GM18498 (cell line): ENCODE measurements around the gene DCTN2.
"Not testable (repeated sequence)": the region's sequence is repeated elsewhere in the genome, so short reads cannot be mapped to it uniquely, and the experiment has no call there.

Experiments
- ATAC-seq: cut with Tn5 transposase; IDR thresholded peaks from one replicate; pipeline ENCODE4 v1.9.1; 2021; ENCODE audit warnings: mild to moderate bottlenecking, moderate library complexity; ENCODE audit not compliant: unreplicated experiment

The DCTN2 gene

GRCh38 chr12:57517187-57517586, 29.8 kb downstream of the DCTN2 start:
- no peak for ATAC-seq

DNA sequence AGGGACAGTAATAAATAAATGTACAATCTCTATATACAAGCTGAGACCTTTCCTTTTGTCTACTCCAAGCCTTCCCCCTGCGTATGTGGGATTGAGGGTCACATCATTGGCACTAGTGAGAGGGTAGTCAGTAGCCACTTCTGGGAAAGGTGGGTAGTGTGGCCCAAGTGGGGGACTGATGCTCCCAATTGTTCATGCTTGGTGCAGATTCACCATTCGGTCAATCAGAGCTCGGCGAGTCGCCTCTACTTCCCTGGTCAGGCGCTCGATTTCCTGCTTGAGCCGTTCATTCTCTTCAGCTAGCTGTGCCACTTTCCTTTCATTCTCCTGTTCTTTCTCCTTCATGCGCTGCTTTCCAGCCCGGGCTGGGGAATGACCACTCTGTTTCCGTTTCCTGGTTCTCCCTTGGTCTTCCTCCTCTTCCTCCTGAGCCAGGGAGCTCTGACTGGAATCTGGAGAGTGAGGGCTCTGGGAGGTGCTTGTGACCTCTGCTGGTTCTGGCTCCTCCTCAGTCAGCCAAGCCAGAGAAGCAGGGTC, 30.3 kb downstream of the DCTN2 start:
- no peak for ATAC-seq

DNA sequence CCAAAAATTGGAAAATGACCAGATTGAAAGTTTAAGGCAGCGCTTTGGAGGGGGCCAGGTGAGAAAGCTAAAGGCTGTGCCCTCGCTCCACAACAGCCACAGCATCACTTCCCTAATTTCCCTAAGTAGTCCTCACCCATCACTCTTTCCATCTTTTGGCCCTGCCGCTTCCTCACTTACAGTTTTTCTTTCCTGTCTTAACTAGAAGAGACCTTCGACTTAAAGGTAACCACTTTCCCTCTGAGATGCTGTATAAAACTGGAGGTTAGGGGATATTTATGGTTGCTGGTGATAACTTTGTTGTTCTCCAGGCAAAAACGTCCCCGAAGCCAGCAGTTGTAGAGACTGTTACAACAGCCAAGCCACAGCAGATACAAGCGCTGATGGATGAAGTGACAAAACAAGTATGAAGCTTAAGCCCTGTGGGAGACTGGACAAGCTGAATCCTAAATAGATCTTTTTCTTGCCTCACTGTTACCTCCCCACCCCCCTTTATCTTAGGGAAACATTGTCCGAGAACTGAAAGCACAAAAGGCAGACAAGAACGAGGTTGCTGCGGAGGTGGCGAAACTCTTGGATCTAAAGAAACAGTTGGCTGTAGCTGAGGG, 31.0 kb downstream of the DCTN2 start:
- no peak for ATAC-seq

- no peak for ATAC-seq
These were observed 31.5 kb downstream of the DCTN2 start for GRCh38 chr12:57515408-57515933.

- ATAC-seq, result no peak
These were observed 32.1 kb downstream of the DCTN2 start for GRCh38 chr12:57514720-57515407.

DNA sequence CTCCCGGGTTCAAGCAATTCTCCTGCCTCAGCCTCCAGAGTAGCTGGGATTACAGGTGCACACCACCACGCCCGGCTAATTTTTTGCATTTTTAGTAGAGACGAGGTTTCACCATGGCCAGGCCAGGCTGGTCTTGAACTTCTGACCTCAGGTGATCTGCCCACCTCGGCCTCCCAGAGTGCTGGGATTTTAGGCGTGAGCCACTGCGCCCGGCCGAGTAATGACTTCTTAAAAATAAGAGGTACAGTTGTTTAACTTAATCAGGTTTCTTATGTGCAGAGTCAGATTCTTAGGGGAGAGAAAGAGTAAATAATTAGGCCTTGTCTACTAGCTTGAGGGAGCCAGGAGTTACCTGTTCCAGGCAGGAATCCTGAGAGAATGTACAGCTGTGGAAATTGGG, 32.7 kb downstream of the DCTN2 start:
- ATAC-seq, result not testable (repeated sequence)

GRCh38 chr12:57513677-57514076, 33.3 kb downstream of the DCTN2 start:
- not testable (repeated sequence) for ATAC-seq

- no peak for ATAC-seq
These were observed 33.7 kb downstream of the DCTN2 start for GRCh38 chr12:57513266-57513665.

DNA sequence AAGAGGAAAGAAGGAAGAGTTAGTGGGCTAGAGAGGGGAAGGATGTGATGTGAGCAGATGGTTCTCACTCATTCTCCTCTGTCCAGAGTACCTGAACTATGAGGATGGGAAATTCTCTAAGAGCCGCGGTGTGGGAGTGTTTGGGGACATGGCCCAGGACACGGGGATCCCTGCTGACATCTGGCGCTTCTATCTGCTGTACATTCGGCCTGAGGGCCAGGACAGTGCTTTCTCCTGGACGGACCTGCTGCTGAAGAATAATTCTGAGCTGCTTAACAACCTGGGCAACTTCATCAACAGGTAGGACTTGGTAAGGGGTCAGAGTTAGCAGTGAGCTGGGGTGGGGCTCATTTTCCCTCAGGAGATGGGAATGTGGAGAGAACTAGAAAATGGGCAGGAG, 34.3 kb downstream of the DCTN2 start:
- no peak for ATAC-seq

- ATAC-seq, result no peak
These were observed 35.2 kb downstream of the DCTN2 start for GRCh38 chr12:57511588-57512325.

DNA sequence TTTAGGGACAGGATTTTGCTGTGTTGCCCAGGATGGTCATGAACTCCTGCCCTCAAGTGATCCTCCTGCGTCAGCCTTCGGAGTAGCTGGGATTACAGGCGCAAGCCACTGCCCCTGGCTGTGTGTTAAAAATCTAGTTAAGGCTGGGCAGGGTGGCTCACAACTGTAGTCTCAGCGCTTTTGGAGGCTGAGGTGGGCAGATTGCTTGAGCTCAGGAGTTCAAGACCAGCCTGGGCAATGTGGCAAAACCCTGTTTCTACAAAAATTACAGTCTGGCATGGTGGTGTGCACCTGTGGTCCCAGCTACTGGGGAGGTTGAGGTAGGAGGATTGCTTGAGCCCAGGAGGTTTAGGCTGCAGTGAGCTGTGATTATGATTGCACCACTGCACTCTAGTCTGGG, 35.8 kb downstream of the DCTN2 start:
- no peak for ATAC-seq

GRCh38 chr12:57507796-57508195, 39.2 kb downstream of the DCTN2 start:
- ATAC-seq, result not testable (repeated sequence)

GRCh38 chr12:57506541-57506940, 40.5 kb downstream of the DCTN2 start:
- not testable (repeated sequence) for ATAC-seq

GRCh38 chr12:57502311-57502969, 44.6 kb downstream of the DCTN2 start:
- ATAC-seq, result not testable (repeated sequence)

DNA sequence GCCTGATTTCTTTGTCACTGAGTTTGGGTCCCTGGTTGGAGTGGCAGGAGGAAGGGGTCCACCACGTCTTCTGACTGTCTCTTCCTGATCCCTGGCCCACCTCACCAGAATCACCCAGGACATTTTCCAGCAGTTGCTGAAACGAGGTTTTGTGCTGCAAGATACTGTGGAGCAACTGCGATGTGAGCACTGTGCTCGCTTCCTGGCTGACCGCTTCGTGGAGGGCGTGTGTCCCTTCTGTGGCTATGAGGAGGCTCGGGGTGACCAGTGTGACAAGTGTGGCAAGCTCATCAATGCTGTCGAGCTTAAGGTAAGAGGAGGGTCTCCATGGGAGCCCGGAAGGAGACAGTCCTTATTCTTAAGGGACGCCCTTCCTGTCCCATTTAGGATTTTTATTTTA, 46.8 kb downstream of the DCTN2 start:
- ATAC-seq, result no peak

GRCh38 chr12:57498571-57498970, 48.4 kb downstream of the DCTN2 start:
- ATAC-seq, result no peak

DNA sequence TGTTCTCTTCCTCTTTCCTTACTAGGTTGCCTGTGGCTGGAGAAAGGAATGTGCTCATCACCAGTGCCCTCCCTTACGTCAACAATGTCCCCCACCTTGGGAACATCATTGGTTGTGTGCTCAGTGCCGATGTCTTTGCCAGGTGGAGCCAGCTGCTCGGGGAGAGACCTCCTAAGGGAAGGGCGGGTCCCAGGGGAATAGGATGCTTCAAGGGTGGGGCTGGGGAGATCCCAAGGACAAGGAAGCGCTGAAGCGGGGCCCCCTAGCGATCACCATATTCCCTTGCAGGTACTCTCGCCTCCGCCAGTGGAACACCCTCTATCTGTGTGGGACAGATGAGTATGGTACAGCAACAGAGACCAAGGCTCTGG, 48.9 kb downstream of the DCTN2 start:
- no peak for ATAC-seq

DNA sequence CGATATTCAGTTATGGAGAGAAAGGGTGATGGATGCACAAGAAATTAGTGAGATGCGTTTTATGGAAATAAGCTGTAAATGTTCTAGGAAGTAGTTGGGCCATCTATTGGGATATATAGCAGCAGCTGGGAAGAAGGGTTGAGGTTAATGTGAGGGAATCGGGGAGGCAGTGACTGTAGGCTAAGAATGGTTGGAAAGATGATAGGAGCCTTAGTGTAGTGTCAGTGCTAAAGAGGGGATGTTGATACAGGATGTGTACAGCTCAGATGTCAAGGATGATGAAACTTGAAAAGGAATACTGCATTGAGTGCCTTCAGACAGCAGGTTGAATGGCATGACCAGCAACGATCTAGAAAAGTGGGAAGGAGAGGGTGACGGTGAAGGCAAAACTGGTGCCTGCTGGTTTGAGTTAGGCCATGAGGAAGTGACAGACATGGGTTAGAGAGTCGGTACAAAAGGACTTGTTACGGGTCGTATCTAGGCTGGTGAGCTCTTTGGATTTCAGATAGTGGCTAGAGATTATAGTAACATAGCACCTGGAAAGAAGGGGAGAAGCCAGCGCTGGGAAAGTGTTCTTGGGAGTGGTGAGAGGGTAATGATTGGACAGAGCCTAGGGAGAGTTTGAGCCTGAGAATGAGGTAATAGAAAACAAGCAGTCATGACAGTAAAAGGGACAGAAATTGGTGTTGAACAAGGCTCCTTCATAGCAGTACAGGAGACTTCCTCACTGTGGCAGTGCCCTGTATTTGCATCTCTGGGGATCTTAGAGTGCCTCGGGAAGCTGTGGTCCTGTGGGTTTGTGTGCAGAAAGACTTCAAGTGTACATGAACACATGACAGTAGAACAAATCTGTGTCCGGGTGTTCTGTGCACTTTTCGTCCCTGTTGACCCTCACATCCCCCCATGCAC, 49.5 kb downstream of the DCTN2 start:
- no peak for ATAC-seq

- no peak for ATAC-seq
These were observed 50.2 kb downstream of the DCTN2 start for GRCh38 chr12:57496822-57497221.
